HG03103 (cell line): ENCODE measurements around the gene ETFDH.
"Not testable (repeated sequence)": the region's sequence is repeated elsewhere in the genome, so short reads cannot be mapped to it uniquely, and the experiment has no call there.

Experiments used
- ATAC-seq: cut with Tn5 transposase; IDR thresholded peaks from one replicate; pipeline ENCODE4 v1.9.1; 2021; ENCODE audit warnings: low read depth; ENCODE audit not compliant: unreplicated experiment

The ETFDH gene

GRCh38 chr4:158671915-158672806 is at the start of gene ETFDH:
Gene ETFDH, plus strand, starts transcription at chr4:158672296. Its CDS starts 161 bp downstream, at chr4:158672457.
- ATAC-seq, result peak; percentile 81

- peak; percentile 90 for ATAC-seq
Measured at GRCh38 chr4:158624889-158625478, 47.1 kb upstream of the ETFDH start.

GRCh38 chr4:158625544-158625943 is 46.6 kb upstream of the ETFDH start:
- no peak for ATAC-seq

GRCh38 chr4:158630893-158631292 is 41.2 kb upstream of the ETFDH start:
- no peak for ATAC-seq

DNA sequence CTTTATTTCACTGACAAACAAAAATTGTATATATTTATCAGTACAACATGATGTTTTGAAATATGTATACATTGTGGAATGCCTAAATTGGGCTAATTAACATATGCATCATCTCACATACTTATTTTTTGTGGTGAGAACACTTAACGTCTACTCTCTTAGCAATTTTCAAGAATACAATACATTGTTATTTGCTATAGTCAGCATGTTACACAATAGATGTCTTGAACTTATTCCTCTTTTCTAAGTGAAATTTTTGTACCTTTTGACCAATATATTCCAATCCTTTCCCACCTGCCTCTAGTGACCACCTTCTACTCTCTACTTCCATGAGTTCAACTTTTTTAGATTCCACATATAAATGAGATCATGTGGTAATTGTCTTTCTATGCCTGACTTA is 35.5 kb upstream of the ETFDH start:
- no peak for ATAC-seq

DNA sequence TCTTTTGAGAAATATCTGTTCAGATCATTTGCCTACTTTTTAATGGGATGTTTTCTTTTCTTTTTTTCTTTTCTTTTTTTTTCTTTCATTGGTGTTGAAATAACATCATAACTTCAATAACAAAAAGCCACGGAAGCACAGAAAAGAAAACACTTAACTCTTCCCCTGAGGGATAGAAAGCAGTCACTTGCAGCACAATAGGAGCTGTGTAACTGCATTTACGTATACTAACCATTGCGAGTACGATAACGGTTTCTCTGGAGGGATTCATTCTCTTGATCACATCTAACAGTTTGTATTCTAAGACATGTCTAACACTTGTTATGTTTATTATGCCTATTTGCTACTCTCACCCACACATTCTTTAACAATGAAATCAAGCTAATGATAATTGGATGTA is 27.7 kb upstream of the ETFDH start:
- no peak for ATAC-seq

DNA sequence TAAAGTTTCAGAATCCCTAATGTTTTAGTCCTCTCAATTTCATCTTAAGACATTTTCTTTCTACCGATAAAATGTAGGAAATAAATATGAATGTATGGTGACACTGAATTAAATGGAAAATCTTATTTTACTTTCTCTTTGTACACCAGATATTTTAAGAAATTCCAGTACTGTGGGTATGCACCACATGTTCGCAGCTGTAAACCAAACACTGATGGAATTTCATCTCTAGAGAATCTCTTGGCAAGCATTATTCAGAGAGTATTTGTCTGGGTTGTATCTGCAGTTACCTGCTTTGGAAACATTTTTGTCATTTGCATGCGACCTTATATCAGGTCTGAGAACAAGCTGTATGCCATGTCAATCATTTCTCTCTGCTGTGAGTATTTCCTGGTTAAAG is 27.3 kb upstream of the ETFDH start:
- no peak for ATAC-seq

GRCh38 chr4:158649111-158649680 is 22.9 kb upstream of the ETFDH start:
- ATAC-seq, result no peak

GRCh38 chr4:158652920-158653319 is 19.2 kb upstream of the ETFDH start:
- ATAC-seq, result no peak

DNA sequence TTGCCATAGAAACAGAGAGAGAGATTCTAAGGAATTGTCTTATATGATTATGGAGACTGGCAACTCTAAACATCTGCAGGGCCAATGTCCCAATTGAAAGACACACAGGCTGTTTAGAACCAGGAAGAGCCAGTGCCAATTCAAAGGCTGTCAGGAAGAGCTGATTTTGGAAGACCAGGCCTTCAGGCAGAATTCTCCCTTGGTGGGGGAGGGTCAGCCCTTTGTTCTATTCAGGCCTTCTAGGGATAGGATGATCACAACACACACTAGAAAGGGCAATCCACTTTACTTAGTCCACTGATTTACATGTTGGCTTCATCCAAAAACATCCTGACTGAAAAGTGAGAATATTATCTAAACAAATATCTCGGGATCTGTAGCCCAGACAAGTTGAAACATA is 15.7 kb upstream of the ETFDH start:
- ATAC-seq, result no peak

DNA sequence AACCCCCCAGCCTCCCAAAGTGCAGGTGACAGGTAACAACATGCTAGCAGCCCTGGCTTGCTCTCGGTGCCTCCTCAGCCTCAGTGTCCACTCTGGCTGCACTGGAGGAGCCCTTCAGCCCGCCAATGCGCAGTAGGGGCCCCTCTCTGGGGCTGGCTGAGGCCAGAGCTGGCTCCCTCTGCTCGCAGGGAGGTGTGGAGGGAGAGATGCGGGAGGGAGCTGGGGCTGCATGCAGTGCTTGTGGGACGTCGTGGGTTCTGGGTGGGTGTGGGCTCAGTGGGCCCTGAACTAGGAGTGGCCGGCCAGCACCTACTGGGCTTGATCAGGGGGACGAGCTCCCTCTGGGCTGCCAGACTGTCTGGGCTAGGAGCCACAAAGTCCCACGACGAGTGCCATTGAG is 14.8 kb upstream of the ETFDH start:
- ATAC-seq, result no peak

- ATAC-seq, result not testable (repeated sequence)
Measured at GRCh38 chr4:158663255-158663654, 8.8 kb upstream of the ETFDH start.

DNA sequence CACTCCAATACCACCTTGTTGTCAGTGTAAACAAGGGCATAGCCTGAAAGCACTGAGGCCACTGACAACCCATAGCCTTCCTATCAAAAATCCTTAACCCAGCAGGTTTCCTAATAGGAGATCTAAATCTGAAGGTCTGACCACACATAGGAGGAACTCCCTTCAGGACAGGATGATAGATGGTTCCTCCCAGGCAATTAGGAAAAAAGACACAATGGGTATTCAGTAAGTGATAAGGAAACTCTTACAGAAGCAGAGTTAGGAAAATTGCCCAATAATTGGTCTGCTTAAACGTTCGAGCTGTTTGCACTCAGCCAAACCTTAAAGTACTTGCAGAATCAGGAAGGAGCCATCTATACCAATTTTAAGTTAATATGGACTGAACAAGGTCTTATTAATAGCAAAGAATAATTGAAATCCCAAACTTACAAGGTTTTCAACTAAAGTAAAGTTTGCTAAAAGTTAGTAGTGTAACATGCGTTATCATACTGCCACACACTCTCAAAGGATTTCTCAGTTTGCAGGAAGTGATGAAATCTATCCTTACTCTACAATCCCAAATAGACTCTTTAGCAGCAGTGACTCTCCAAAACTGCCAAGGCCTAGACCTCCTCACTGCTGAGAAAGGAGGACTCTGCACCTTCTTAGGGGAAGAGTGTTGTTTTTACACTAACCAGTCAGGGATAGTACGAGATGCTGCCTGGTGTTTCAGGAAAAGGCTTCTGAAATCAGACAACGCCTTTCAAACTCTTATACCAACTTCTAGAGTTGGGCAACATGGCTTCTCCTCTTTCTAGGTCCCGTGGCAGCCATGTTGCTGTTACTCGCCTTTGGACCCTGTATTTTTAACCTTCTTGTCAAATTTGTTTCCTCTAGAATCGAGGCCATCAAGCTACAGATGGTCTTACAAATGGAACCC is 8.1 kb upstream of the ETFDH start:
- ATAC-seq, result not testable (repeated sequence)

GRCh38 chr4:158664806-158665205 is 7.3 kb upstream of the ETFDH start:
- ATAC-seq, result no peak

DNA sequence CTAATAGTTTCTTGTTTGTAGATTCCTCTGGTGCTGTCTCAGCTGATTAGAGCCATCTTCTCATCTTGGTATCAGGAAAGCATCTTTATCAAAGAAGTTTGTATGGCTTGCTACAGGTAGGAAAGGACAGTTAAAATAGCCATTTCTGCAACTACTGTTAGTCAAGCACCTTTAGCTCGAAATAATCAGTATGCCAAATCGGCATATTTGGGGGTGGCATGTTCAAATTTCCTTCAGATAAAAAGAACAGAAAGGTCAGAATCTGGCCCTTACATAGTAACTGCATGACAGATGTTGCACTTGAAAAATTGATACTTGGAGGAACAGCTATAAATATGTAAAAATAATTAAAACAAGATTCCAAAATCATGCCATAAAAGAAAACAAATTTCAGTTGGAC is 5.2 kb upstream of the ETFDH start:
- no peak for ATAC-seq

DNA sequence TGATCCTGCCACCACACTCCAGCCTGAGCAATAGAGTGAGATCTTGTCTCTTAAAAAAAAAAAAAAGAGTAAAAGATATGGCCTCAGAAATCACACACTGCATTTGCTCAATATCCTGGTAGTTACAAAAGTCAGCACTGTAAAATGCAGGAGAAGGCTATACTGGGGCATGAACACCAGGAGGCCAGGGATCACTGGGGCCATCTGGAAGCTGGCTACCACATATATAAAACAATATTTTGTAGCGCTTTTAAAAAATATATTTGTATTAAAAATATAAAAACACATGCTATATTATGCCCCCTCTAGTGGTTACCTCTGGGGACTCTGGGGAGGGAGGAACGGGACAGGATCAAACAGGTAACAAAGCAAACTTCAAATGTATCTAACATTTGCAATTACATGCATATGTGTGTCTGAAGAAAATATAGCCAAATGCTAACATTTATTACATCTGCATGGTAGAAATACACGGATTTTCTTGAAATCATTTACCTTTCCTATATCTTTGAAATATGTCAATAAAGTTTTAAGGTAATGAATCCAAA is 4.4 kb upstream of the ETFDH start:
- no peak for ATAC-seq

- ATAC-seq, result no peak
Measured at GRCh38 chr4:158669310-158669709, 2.8 kb upstream of the ETFDH start.

DNA sequence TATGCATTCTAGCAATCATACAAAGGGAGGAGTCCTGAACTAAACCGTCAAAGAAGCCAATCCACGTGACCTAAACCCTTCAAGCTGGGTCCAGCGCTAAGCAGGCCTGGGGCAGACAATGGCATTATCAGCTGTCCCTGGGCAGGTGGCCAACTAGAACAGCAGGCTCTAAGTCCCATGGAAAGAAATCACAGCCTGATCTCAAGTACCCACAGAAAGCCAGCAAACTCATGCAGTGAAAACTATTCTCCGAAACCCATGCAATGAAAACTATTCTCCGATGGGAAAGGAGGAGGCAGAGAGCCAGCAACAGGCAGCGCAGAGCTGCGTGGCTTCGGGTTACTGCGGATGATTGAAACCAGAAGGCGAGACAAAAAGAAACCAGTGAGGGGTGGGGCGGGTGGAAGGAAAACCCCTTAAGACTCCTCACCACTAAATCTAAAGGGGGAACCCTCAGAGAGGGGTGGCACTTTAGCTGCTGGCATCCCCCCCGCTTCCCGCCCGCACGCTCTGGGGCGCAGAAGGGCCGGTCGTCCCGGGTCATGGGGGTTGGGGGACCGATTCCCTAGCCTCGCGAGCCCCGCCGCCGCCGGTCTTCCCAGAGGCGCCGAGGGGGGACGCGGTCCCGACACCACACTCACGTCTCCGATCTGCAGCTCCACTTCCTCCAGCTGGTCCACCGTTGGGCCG is 976 bp upstream of the ETFDH start:
- ATAC-seq, result peak; percentile 17

DNA sequence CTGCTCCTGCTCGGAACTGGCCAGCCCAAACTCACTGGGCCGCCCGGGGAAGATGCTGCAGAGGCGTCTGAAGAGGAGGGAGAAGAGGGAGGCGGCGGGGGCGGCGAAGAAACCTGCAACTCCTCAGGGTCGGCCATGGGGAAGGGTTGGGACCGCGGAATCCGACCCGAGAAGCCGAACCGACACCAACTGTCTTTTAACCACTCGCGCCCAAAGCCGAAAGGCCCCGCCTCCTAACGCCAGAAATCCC is 506 bp upstream of the ETFDH start, which contains the start of gene C4orf46:
C4orf46 (minus strand) TSS at position 223 of the 250 bp plus-strand sequence; CDS start at position 137, 86 bp downstream.
- ATAC-seq, result peak; percentile 0

DNA sequence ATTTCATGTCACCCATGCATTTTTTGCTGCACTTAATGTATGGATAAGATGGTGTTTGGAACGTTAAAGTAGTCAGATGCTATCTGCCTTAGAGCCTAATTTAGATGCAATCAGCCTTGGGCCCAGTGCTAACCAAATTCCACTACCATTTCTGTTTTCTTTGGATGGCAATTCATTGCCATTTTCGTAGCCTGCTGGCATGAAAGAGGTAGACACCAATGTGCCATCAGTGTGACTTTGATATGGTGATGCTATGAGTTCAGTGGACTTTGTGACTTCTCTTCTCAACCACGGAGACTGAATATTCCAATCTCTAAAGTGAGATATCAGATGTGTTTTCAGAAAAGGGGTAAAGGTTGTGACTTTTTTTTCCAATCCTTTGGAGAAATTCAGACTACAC is 1.5 kb downstream of the ETFDH start:
- no peak for ATAC-seq
